Psoas muscle (tissue), 8 donors: Measurements from ENCODE around the gene MAN1A1. TPM values are rescaled to one million over a fixed set of nuclear protein-coding genes. Genes with fewer than 3 reads are reported as not detected.

Source experiments
- ATAC-seq, 4 donors: fragments of 200-7000 bp; cut with Tn5 transposase; one replicate each; pipeline ENCODE4 v1.9.1; 2020; ENCODE audit warnings: moderate library complexity in 3 of 4, mild to moderate bottlenecking in 2 of 4
- DNase-seq, 2 donors: peaks; one replicate each; pipeline ENCODE4 v3.0.0-alpha.2; 2020
- H3K27ac ChIP-seq: fragments of 200-600 bp; one replicate; pipeline ENCODE4 v1.8.0; 2022
- H3K27me3 ChIP-seq, 3 donors: fragments of 200-600 bp in 1 of 3; one replicate each; pipeline versions ENCODE4 v1.6.1 to v1.8.0; 2013 to 2022; ENCODE audit warnings: low read length in 2 of 3, mild to moderate bottlenecking in 2 of 3, moderate library complexity in 1 of 3; ENCODE audit not compliant: insufficient read depth in 3 of 3
- H3K36me3 ChIP-seq, 2 donors: fragments of 200-600 bp in 1 of 2; one replicate each; pipeline versions ENCODE4 v1.6.1 to v1.8.0; 2013 to 2022; ENCODE audit warnings: low read depth in 1 of 2, mild to moderate bottlenecking in 1 of 2, moderate library complexity in 1 of 2; ENCODE audit not compliant: insufficient read depth in 1 of 2
- H3K4me1 ChIP-seq: fragments of 200-600 bp; one replicate; pipeline ENCODE4 v1.8.0; 2022
- H3K4me3 ChIP-seq: fragments of 200-600 bp; one replicate; pipeline ENCODE4 v1.8.0; 2022; ENCODE audit warnings: mild to moderate bottlenecking
- H3K9me3 ChIP-seq: fragments of 200-600 bp; one replicate; pipeline ENCODE4 v1.8.0; 2022
- CTCF ChIP-seq: fragments of 200-600 bp; IDR thresholded peaks from one replicate; pipeline ENCODE4 v1.8.0; 2022; ENCODE audit warnings: antibody characterized with exemption
- WGBS, 3 donors: extraction: QIAGEN DNeasy Blood & Tissue Kit; methylation state at CpG; one replicate each; pipeline versions ENCODE4 v1.1.6 to v1.1.7; 2013; 5-methylcytosine and 5-hydroxymethylcytosine counted together
- intact Hi-C, 2 donors: fragments of 100-400 bp; cut with DNase I; formaldehyde crosslinking; loops; one replicate each; pipeline versions ENCODE4 v1.11.0 to v1.14.2; 2022
- polyA plus RNA-seq, 3 donors: library from polyadenylated mRNA; stranded (reverse); fragments of 200-250 nt; gene quantifications; one replicate each; pipeline ENCODE4 v1.2.3, GENCODE V29; 2013
- total RNA-seq, 4 donors: library from RNA; stranded (reverse); fragmentation: NEBNext Ultra II Directional in 2 of 4; extraction: Animal tissue kit (Norgen Biotek cat#: 25700) in 2 of 4; gene quantifications; one replicate each; pipeline versions ENCODE4 v1.2.1 to v1.2.4, GENCODE V29; 2021 to 2023
- donor health status: healthy with polysubstance abuse.
- donor health status: DM: no; HTN: no; CAD: no; lungs with moderate emphysema.
- donor health status: Bipolar disorder and iron deficiency.
- donor health status: healthy.
- donor health status: DM: yes; HTN: yes; CAD: no.
- donor health status: DM: no; HTN: no; CAD: no.
- donor health status: DM: no; HTN: no; CAD: no.
- donor health status: DM: yes; HTN: yes; CAD: no.

The MAN1A1 gene
- total and polyA plus RNA-seq, 7 donors, result 3.7 to 14.6 (median 6.2) TPM

- Histone ChIP-seq H3K27ac (no peak overlapping the region), H3K4me3 (no peak overlapping the region), H3K4me1 (no peaks in the 10 kb centered on the region), H3K9me3 (no peaks in the 10 kb centered on the region), H3K27me3 (no peaks in the 10 kb centered on the region), H3K36me3 (no peaks in the 10 kb centered on the region)
- DNase-seq (no peak), ATAC-seq (no peak)
- no peak for TF ChIP-seq CTCF
- 32 to 38% (median 36%) methylated on average over 1 of the region's 1 CpG for WGBS, 3 donors
- intact Hi-C loops, result no loop called here
These were observed 14.9 kb downstream of the MAN1A1 start for GRCh38 chr6:119334535-119335264.

DNA sequence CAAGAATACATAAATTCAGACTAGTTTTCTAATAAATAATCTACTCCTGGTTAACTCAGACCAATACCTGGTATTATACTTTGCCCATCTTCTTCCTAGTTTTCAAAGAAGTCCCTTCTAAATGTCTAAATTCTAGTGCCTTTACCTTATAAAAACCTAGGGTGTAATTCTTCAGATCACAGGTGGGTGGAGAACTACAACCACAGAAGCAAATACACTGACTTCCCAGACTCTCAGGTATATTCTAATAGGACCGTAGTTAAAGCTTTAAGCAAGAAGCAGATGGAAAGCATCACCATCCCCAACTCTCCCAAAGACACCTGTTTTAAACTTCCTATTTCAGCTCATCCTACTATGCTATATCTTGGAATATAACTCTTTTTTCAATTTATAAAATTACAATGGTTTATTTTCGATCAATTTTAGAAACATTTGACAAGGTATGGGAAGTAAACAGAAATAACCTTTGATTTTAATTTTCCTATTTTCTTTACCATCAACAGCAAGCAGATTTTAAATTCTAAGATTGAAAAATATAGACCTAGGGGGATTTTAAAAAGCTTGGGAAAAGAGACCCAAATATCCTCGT is 15.8 kb downstream of the MAN1A1 start:
- no peak for ATAC-seq
- DNase-seq, result no peak
- 83 to 85% (median 85%) methylated on average over 3 of the region's 3 CpGs for WGBS, 3 donors
- H3K4me3 ChIP-seq, result no peak overlapping the region
- intact Hi-C loops, result no loop called here
- H3K27ac ChIP-seq, result no peak overlapping the region
- no peaks in the 10 kb centered on the region for H3K27me3 ChIP-seq
- no peaks in the 10 kb centered on the region for H3K36me3 ChIP-seq
- H3K4me1 ChIP-seq, result no peaks in the 10 kb centered on the region
- no peaks in the 10 kb centered on the region for H3K9me3 ChIP-seq
- TF ChIP-seq CTCF, result no peak

- H3K4me1 ChIP-seq, result no peaks in the 10 kb centered on the region
- no peak overlapping the region for H3K27ac ChIP-seq
- intact Hi-C loops, result no loop called here
- DNase-seq, result no peak
- no peak for TF ChIP-seq CTCF
- no peak for ATAC-seq
- no peaks in the 10 kb centered on the region for H3K36me3 ChIP-seq
- no peaks in the 10 kb centered on the region for H3K27me3 ChIP-seq
- no peaks in the 10 kb centered on the region for H3K9me3 ChIP-seq
- H3K4me3 ChIP-seq, result no peak overlapping the region
- 85 to 89% (median 88%) methylated on average over 5 of the region's 5 CpGs for WGBS, 3 donors
These were observed 16.4 kb downstream of the MAN1A1 start for GRCh38 chr6:119333063-119333609.

DNA sequence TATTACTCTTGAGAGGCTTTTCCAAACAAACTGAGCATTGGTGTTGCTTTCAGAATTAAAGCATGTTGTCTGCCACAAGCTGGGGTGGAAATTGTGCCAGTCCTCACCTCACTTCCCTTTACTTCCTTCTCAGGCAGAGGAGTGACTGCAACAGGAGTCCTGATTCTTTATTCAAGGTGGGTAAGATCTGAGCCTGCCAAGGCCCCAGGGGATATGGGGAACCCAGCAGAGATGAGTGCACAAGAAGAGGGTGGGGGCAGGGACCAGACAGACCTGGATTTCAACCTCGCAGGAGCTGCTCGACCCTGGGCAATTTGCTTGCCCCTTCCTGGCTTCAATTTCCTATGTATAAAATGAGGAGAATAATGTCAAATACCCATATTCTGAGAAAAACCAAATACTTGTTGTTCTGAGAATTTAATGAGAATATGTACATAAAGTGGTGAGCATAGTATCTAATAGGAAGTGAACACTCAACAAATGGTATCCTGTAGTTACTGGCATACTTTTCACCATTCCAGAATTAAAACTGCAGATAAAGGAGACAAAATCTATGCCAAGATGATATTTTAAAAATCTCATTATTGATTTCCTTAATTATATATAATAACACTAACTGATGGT is 17.8 kb downstream of the MAN1A1 start:
- no peaks in the 10 kb centered on the region for H3K27me3 ChIP-seq
- no peak overlapping the region for H3K27ac ChIP-seq
- WGBS, 3 donors, result 67 to 74% (median 72%) methylated on average over 2 of the region's 2 CpGs
- no peaks in the 10 kb centered on the region for H3K36me3 ChIP-seq
- H3K4me1 ChIP-seq, result no peaks in the 10 kb centered on the region
- intact Hi-C loops, result no loop called here
- no peak overlapping the region for H3K4me3 ChIP-seq
- DNase-seq (no peak), ATAC-seq (no peak)
- TF ChIP-seq CTCF, result no peak
- no peaks in the 10 kb centered on the region for H3K9me3 ChIP-seq
